ENCODE results near the gene INCA1.

DNA sequence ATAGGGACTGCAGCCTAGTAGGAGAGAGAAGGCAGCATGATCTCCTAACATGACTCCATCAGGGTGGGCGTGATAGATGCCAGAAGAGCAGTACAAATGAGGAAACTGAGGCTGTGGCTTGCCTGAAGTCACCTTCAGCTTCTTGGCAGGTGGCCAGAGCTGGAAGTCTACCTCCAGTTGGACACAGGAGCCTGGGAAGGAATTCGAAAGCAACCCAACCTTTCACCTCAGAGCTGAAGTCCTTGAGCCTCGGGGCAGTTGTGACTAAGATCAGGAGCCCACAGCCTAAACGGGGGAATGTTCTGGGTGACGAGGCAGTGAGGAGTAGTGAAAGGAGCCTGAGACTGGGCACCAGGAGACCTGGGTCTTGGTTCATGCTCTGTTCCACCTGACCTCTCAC, 47.3 kb upstream of the INCA1 start:
- TF ChIP-seq POLR2A (IDR thresholded peaks at IDR 0.05): no peak
- TF ChIP-seq, protein P1, sequence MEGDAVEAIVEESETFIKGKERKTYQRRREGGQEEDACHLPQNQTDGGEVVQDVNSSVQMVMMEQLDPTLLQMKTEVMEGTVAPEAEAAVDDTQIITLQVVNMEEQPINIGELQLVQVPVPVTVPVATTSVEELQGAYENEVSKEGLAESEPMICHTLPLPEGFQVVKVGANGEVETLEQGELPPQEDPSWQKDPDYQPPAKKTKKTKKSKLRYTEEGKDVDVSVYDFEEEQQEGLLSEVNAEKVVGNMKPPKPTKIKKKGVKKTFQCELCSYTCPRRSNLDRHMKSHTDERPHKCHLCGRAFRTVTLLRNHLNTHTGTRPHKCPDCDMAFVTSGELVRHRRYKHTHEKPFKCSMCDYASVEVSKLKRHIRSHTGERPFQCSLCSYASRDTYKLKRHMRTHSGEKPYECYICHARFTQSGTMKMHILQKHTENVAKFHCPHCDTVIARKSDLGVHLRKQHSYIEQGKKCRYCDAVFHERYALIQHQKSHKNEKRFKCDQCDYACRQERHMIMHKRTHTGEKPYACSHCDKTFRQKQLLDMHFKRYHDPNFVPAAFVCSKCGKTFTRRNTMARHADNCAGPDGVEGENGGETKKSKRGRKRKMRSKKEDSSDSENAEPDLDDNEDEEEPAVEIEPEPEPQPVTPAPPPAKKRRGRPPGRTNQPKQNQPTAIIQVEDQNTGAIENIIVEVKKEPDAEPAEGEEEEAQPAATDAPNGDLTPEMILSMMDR (IDR thresholded peaks at IDR 0.05): no peak
